HFFc6 (cell line): Measurements from ENCODE around the gene ETV2. TPM values are rescaled to one million over a fixed set of nuclear protein-coding genes. Genes with fewer than 3 reads are reported as not detected.

Source experiments
- DNase-seq: peaks from one replicate; pipeline ENCODE4 v3.0.0-alpha.2; 2018
- H3K27ac Mint-ChIP-seq: 2 replicates; pipeline ENCODE4 v1.8.0; 2020; ENCODE audit warnings: mild to moderate bottlenecking, mixed read lengths
- H3K27me3 Mint-ChIP-seq: 2 replicates; pipeline ENCODE4 v1.8.0; 2021; ENCODE audit warnings: mild to moderate bottlenecking, moderate library complexity, mixed read lengths; ENCODE audit not compliant: insufficient read depth
- H3K36me3 Mint-ChIP-seq: 2 replicates; pipeline ENCODE4 v1.8.0; 2021; ENCODE audit warnings: low read depth, mixed read lengths
- H3K4me1 Mint-ChIP-seq: 2 replicates; pipeline ENCODE4 v1.8.0; 2020; ENCODE audit warnings: low read depth, mixed read lengths
- H3K4me3 Mint-ChIP-seq: 2 replicates; pipeline ENCODE4 v1.8.0; 2020; ENCODE audit warnings: mild to moderate bottlenecking, moderate library complexity, mixed read lengths
- H3K9me3 Mint-ChIP-seq: 2 replicates; pipeline ENCODE4 v1.8.0; 2020; ENCODE audit warnings: mild to moderate bottlenecking, mixed read lengths
- total RNA-seq, 6 experiments: library from RNA; stranded (reverse); fragmentation: NEBNext Ultra II Directional; extraction: Animal tissue kit (Norgen Biotek cat#: 25700); gene quantifications; 2 replicates in 1 of 6; 3 replicates in 5 of 6; pipeline ENCODE4 v1.2.3, GENCODE V29; 2021
- TF ChIP-seq, protein P1 (sequence below): fragments of 200-600 bp; sonication (generic); IDR thresholded peaks from 2 replicates; pipeline ENCODE4 v1.5.0; 2021; ENCODE audit warnings: antibody characterized with exemption, mild to moderate bottlenecking

The ETV2 gene
- total RNA-seq, 6 experiments from 2014 or later, result 0.71 to 2.2 (median 1.4) TPM

GRCh38 chr19:35663981-35664380 lies 22.4 kb downstream of the ETV2 start:
- no peak overlapping the region for H3K4me3 Mint-ChIP-seq
- TF ChIP-seq, protein P1, sequence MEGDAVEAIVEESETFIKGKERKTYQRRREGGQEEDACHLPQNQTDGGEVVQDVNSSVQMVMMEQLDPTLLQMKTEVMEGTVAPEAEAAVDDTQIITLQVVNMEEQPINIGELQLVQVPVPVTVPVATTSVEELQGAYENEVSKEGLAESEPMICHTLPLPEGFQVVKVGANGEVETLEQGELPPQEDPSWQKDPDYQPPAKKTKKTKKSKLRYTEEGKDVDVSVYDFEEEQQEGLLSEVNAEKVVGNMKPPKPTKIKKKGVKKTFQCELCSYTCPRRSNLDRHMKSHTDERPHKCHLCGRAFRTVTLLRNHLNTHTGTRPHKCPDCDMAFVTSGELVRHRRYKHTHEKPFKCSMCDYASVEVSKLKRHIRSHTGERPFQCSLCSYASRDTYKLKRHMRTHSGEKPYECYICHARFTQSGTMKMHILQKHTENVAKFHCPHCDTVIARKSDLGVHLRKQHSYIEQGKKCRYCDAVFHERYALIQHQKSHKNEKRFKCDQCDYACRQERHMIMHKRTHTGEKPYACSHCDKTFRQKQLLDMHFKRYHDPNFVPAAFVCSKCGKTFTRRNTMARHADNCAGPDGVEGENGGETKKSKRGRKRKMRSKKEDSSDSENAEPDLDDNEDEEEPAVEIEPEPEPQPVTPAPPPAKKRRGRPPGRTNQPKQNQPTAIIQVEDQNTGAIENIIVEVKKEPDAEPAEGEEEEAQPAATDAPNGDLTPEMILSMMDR, result no peak
- H3K4me1 Mint-ChIP-seq, result peaks cover 6% of the 10 kb centered on the region; the same call in 1 of the 2 replicates
- peaks cover 27% of the 10 kb centered on the region for H3K36me3 Mint-ChIP-seq
- no peak for DNase-seq
- no peak overlapping the region for H3K27ac Mint-ChIP-seq
- no peaks in the 10 kb centered on the region for H3K9me3 Mint-ChIP-seq
- H3K27me3 Mint-ChIP-seq, result no peaks in the 10 kb centered on the region; the same call in 1 of the 2 replicates

- peaks cover 22% of the 10 kb centered on the region for H3K36me3 Mint-ChIP-seq
- H3K9me3 Mint-ChIP-seq, result no peaks in the 10 kb centered on the region
- TF ChIP-seq, protein P1, result no peak
- no peak overlapping the region for H3K4me3 Mint-ChIP-seq
- peaks cover 6% of the 10 kb centered on the region; the same call in 1 of the 2 replicates for H3K4me1 Mint-ChIP-seq
- no peak overlapping the region for H3K27ac Mint-ChIP-seq
- H3K27me3 Mint-ChIP-seq, result peaks cover 6% of the 10 kb centered on the region
- DNase-seq, result no peak
These were observed 23.6 kb downstream of the ETV2 start for GRCh38 chr19:35665157-35665556.

DNA sequence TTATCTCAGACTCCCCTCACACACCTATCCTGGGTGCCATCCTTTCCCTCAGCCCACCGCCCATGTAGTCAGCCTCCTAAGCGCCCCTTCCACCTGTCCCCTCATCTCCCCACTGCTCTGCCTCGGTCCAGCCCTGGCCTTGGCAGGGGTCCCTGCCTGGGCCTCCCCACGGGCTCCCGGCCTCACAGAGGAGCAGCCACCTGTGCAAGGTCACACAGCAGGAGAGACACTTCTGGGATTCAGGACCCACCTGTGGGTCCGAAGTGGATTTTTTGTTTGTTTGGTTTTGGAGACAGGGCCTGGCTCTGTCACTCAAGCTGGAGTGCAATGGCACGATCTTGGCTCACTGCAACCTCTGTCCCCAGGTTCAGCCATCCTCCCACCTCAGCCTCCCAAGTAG lies 24.1 kb downstream of the ETV2 start:
- H3K27ac Mint-ChIP-seq, result no peak overlapping the region
- peaks cover 22% of the 10 kb centered on the region for H3K36me3 Mint-ChIP-seq
- H3K27me3 Mint-ChIP-seq, result peaks cover 7% of the 10 kb centered on the region
- TF ChIP-seq, protein P1, result no peak
- no peaks in the 10 kb centered on the region for H3K9me3 Mint-ChIP-seq
- no peak overlapping the region for H3K4me3 Mint-ChIP-seq
- no peak for DNase-seq
- peaks cover 6% of the 10 kb centered on the region; the same call in 1 of the 2 replicates for H3K4me1 Mint-ChIP-seq

DNA sequence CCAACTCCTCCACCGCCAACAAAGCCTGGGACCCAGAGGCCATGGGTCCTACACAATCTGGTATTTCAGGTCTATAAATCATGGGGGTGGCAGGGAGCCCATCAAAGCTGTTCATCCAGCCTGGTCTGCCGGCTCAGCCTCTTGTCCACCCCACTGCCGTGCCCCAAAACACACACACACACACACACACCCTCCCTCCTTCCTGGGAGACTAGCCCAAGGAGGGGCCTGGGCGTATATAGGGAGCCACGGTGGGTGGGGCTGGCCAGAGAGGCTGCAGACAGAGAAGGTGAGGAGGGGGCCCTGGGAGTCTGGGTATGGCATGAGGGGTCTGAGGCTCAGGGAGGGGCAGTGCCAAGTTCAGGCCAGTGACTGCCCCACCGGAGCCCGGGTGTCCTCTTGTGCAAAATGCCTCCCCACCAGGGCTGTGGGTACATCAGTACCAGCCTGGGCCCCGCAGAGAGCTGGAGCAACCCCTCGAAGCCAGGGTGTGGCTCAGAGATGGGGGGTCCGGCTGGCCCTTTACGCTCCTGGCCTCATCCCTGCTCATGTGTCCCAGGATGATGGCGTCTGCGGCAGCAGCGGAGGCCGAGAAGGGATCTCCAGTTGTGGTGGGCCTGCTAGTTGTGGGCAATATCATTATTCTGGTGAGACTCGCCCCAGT lies 24.8 kb downstream of the ETV2 start, which contains the start of gene UPK1A:
Gene UPK1A (plus strand): TSS at position 267 of the 663 bp plus-strand sequence. CDS start 296 bp downstream, at position 563.
- no peak for DNase-seq
- Mint-ChIP-seq H3K36me3 (peaks cover 18% of the 10 kb centered on the region), H3K9me3 (no peaks in the 10 kb centered on the region), H3K4me3 (no peak within 1 kb of the TSS), H3K27me3 (peaks cover 8% of the 10 kb centered on the region), H3K4me1 (peaks cover 6% of the 10 kb centered on the region; the same call in 1 of the 2 replicates), H3K27ac (no peak within 1 kb of the TSS)
- TF ChIP-seq, protein P1, result no peak

GRCh38 chr19:35669566-35669965 lies 28.0 kb downstream of the ETV2 start:
- H3K4me1 Mint-ChIP-seq, result peaks cover 8% of the 10 kb centered on the region
- peaks cover 8% of the 10 kb centered on the region for H3K27me3 Mint-ChIP-seq
- DNase-seq, result no peak
- no peaks in the 10 kb centered on the region for H3K9me3 Mint-ChIP-seq
- TF ChIP-seq, protein P1, result no peak
- no peak overlapping the region for H3K4me3 Mint-ChIP-seq
- no peaks in the 10 kb centered on the region for H3K36me3 Mint-ChIP-seq
- no peak overlapping the region for H3K27ac Mint-ChIP-seq
